MM.1S (cell line): Measurements from ENCODE around the gene L3MBTL4.

Experiments
- DNase-seq: peaks from one replicate; pipeline ENCODE4 v3.0.0-alpha.2; 2015
- H2AFZ ChIP-seq: fragments of 300-600 bp; sonication (generic); 2 replicates; pipeline ENCODE4 v1.6.0; 2016; ENCODE audit warnings: antibody characterized with exemption, low read length
- H3F3A ChIP-seq: fragments of 300-600 bp; sonication (generic); 2 replicates; pipeline ENCODE4 v1.6.1; 2016; ENCODE audit warnings: mild to moderate bottlenecking, antibody characterized with exemption, low read length, moderate library complexity, mixed read lengths; ENCODE audit not compliant: insufficient read depth
- H3K27ac ChIP-seq: fragments of 300-600 bp; sonication (generic); 2 replicates; pipeline ENCODE4 v1.5.1; 2016; ENCODE audit warnings: mild to moderate bottlenecking, low read length
- H3K27me3 ChIP-seq: fragments of 300-600 bp; sonication (generic); replicated peaks from 2 replicates; pipeline ENCODE4 v1.6.0; 2016; ENCODE audit warnings: low read length; ENCODE audit not compliant: insufficient read depth
- H3K36me3 ChIP-seq: fragments of 300-600 bp; sonication (generic); replicated peaks from 2 replicates; pipeline ENCODE4 v1.6.1; 2016; ENCODE audit warnings: mild to moderate bottlenecking, low read length, mixed read lengths; ENCODE audit not compliant: insufficient read depth
- H3K4me1 ChIP-seq: fragments of 300-600 bp; sonication (generic); 2 replicates; pipeline ENCODE4 v1.6.1; 2016; ENCODE audit warnings: low read length, mixed read lengths
- H3K4me2 ChIP-seq: fragments of 300-600 bp; sonication (generic); 2 replicates; pipeline ENCODE4 v1.6.0; 2016; ENCODE audit warnings: low read depth, low read length
- H3K4me3 ChIP-seq: fragments of 300-600 bp; sonication (generic); 2 replicates; pipeline ENCODE4 v1.5.1; 2016; ENCODE audit warnings: low read length, mixed read lengths
- H3K79me2 ChIP-seq: fragments of 300-600 bp; sonication (generic); 2 replicates; pipeline ENCODE4 v1.6.1; 2016; ENCODE audit warnings: mixed run types, low read length, mixed read lengths
- H3K9ac ChIP-seq: fragments of 300-600 bp; sonication (generic); 2 replicates; pipeline ENCODE4 v1.6.1; 2016; ENCODE audit warnings: low read length, mixed read lengths
- H3K9me2 ChIP-seq: fragments of 300-600 bp; sonication (generic); replicated peaks from 2 replicates; pipeline ENCODE4 v1.6.1; 2016; ENCODE audit warnings: mild to moderate bottlenecking, low read length, mixed read lengths; ENCODE audit not compliant: insufficient read depth
- H3K9me3 ChIP-seq: fragments of 300-600 bp; sonication (generic); replicated peaks from 2 replicates; pipeline ENCODE4 v1.6.1; 2016; ENCODE audit warnings: mild to moderate bottlenecking, low read length, mixed read lengths; ENCODE audit not compliant: insufficient read depth
- H4K20me1 ChIP-seq: fragments of 300-600 bp; sonication (generic); 2 replicates; pipeline ENCODE4 v1.6.1; 2016; ENCODE audit warnings: mild to moderate bottlenecking, low read length, moderate library complexity, mixed read lengths; ENCODE audit not compliant: insufficient read depth
- CTCF ChIP-seq: fragments of 300-600 bp; sonication (generic); IDR thresholded peaks from 2 replicates; pipeline ENCODE4 v1.5.1; 2016; ENCODE audit warnings: antibody characterized with exemption, low read length, mixed read lengths
- EZH2 ChIP-seq: fragments of 300-600 bp; sonication (generic); optimal IDR thresholded peaks from 2 replicates; pipeline ENCODE3; 2017; ENCODE audit warnings: low read depth, mild to moderate bottlenecking, antibody characterized with exemption, low read length, mixed read lengths
- EZH2phosphoT487 ChIP-seq: fragments of 300-600 bp; sonication (generic); IDR thresholded peaks from 2 replicates; pipeline ENCODE4 v1.6.1; 2018; ENCODE audit warnings: antibody characterized with exemption, low read length

Gene L3MBTL4

GRCh38 chr18:6311456-6312215, 103.1 kb downstream of the L3MBTL4 start:
- no peak overlapping the region for H2AFZ ChIP-seq

GRCh38 chr18:6310714-6311113, 104.0 kb downstream of the L3MBTL4 start:
- no peaks in the 10 kb centered on the region for H3K9me3 ChIP-seq
- H3K4me1 ChIP-seq = peaks cover 11% of the 10 kb centered on the region; the same call in 1 of the 2 replicates
- H4K20me1 ChIP-seq = no peaks in the 10 kb centered on the region
- no peak overlapping the region for H3K4me3 ChIP-seq
- H3K9me2 ChIP-seq = no peaks in the 10 kb centered on the region
- H2AFZ ChIP-seq = no peak overlapping the region
- no peak overlapping the region for H3K27ac ChIP-seq
- TF ChIP-seq EZH2 (no peak), CTCF (no peak)
- DNase-seq = no peak
- H3K27me3 ChIP-seq = no peaks in the 10 kb centered on the region
- no peaks in the 10 kb centered on the region for H3K36me3 ChIP-seq
- no peaks in the 10 kb centered on the region for H3F3A ChIP-seq
- H3K79me2 ChIP-seq = peaks cover 15% of the 10 kb centered on the region
- no peak overlapping the region for H3K4me2 ChIP-seq
- H3K9ac ChIP-seq = no peak overlapping the region

More at GRCh38 chr18:6311456-6312215, 103.1 kb downstream of the L3MBTL4 start:
- H3K4me2 ChIP-seq = no peak overlapping the region
- H3K9me3 ChIP-seq = no peaks in the 10 kb centered on the region
- no peaks in the 10 kb centered on the region for H3F3A ChIP-seq
- TF ChIP-seq CTCF (no peak), EZH2phosphoT487 (no peak), EZH2 (no peak)
- H3K36me3 ChIP-seq = no peaks in the 10 kb centered on the region
- H3K4me1 ChIP-seq = peaks cover 3% of the 10 kb centered on the region; the same call in 1 of the 2 replicates
- H3K79me2 ChIP-seq = peaks cover 23% of the 10 kb centered on the region
- DNase-seq = no peak
- no peak overlapping the region for H3K4me3 ChIP-seq
- no peak overlapping the region for H3K27ac ChIP-seq
- no peaks in the 10 kb centered on the region for H3K27me3 ChIP-seq
- no peaks in the 10 kb centered on the region for H4K20me1 ChIP-seq
- H3K9me2 ChIP-seq = no peaks in the 10 kb centered on the region
- H3K9ac ChIP-seq = no peak overlapping the region

GRCh38 chr18:6297875-6298274, 116.8 kb downstream of the L3MBTL4 start:
- Histone ChIP-seq H3F3A (0 out of 2 replicates have a peak, but pooled peaks cover 4% of the 10 kb centered on the region), H3K9me3 (no peaks in the 10 kb centered on the region), H4K20me1 (no peaks in the 10 kb centered on the region), H3K4me2 (no peak overlapping the region), H2AFZ (no peak overlapping the region), H3K27me3 (no peaks in the 10 kb centered on the region), H3K9me2 (no peaks in the 10 kb centered on the region), H3K4me1 (peaks cover 11% of the 10 kb centered on the region), H3K4me3 (no peak overlapping the region), H3K79me2 (no peaks in the 10 kb centered on the region), H3K27ac (no peak overlapping the region), H3K9ac (no peak overlapping the region), H3K36me3 (no peaks in the 10 kb centered on the region)
- no peak for TF ChIP-seq EZH2
- TF ChIP-seq CTCF = no peak
- no peak for TF ChIP-seq EZH2phosphoT487
- no peak for DNase-seq
